HepG2 (cell line): ENCODE measurements around the gene HOXB5. TPM values are rescaled to one million over a fixed set of nuclear protein-coding genes. Genes with fewer than 3 reads are reported as not detected.

Experiments used
- ATF7 ChIP-seq, 2 experiments: fragments of 450-650 bp in 1 of 2; sonication (generic) in 1 of 2; formaldehyde crosslinking in 1 of 2; IDR thresholded peaks; 2 replicates each; pipeline versions ENCODE4 v1.4.0 to v1.6.1; 2016 to 2020; ENCODE audit warnings: antibody characterized with exemption in 1 of 2, mild to moderate bottlenecking in 1 of 2, missing genetic modification reagents in 1 of 2
- DR1 ChIP-seq: sonication (generic); formaldehyde crosslinking; IDR thresholded peaks from 2 replicates; pipeline ENCODE4 v1.8.0; 2021; ENCODE audit warnings: mild to moderate bottlenecking, missing genetic modification reagents, inconsistent platforms
- EP300 ChIP-seq, 3 experiments: sonication (generic) in 1 of 3; formaldehyde crosslinking in 1 of 3; IDR thresholded peaks; 2 replicates each; pipeline versions ENCODE4 v1.5.1 to v1.6.1; 2011 to 2020; ENCODE audit warnings: low read depth in 2 of 3, low read length in 2 of 3, borderline replicate concordance in 1 of 3, improper control_type of control experiment in 1 of 3, mild to moderate bottlenecking in 1 of 3, missing genetic modification reagents in 1 of 3, moderate library complexity in 1 of 3
- MXI1 ChIP-seq: IDR thresholded peaks from 3 replicates; pipeline ENCODE4 v1.6.1; 2012; ENCODE audit warnings: low read depth, low read length, inconsistent platforms, borderline replicate concordance
- RXRB ChIP-seq: IDR thresholded peaks from 2 replicates; pipeline ENCODE4 v1.6.1; 2016; ENCODE audit warnings: borderline replicate concordance, missing genetic modification reagents, missing compliant biosample characterization
- SIX1 ChIP-seq: sonication (generic); formaldehyde crosslinking; IDR thresholded peaks from 2 replicates; pipeline ENCODE4 v1.4.0; 2020; ENCODE audit warnings: missing genetic modification reagents, borderline replicate concordance
- WIZ ChIP-seq: sonication (generic); formaldehyde crosslinking; IDR thresholded peaks from 2 replicates; pipeline ENCODE4 v1.5.1; 2020; ENCODE audit warnings: mild to moderate bottlenecking, missing genetic modification reagents
- ZBTB3 ChIP-seq: sonication (generic); formaldehyde crosslinking; IDR thresholded peaks from 2 replicates; pipeline ENCODE4 v1.4.0; 2020; ENCODE audit warnings: low read depth, mild to moderate bottlenecking, moderate library complexity, missing genetic modification reagents, borderline replicate concordance
- ZFP62 ChIP-seq: sonication (generic); formaldehyde crosslinking; IDR thresholded peaks from 2 replicates; pipeline ENCODE4 v1.4.0; 2020; ENCODE audit warnings: missing genetic modification reagents
- ZNF292 ChIP-seq: sonication (generic); formaldehyde crosslinking; IDR thresholded peaks from 2 replicates; pipeline ENCODE4 v1.8.1; 2022; ENCODE audit warnings: mild to moderate bottlenecking, low read depth, missing genetic modification reagents, borderline replicate concordance
- ZNF510 ChIP-seq: sonication (generic); formaldehyde crosslinking; IDR thresholded peaks from 2 replicates; pipeline ENCODE4 v1.4.0; 2020; ENCODE audit warnings: low read depth, mild to moderate bottlenecking, missing genetic modification reagents
- ZNF562 ChIP-seq: sonication (generic); formaldehyde crosslinking; IDR thresholded peaks from 2 replicates; pipeline ENCODE4 v1.8.0; 2022; ENCODE audit warnings: missing genetic modification reagents, borderline replicate concordance
- ZNF605 ChIP-seq: sonication (generic); formaldehyde crosslinking; IDR thresholded peaks from 2 replicates; pipeline ENCODE4 v1.8.0; 2022; ENCODE audit warnings: mild to moderate bottlenecking, missing genetic modification reagents
- polyA plus RNA-seq, 8 experiments: library from polyadenylated mRNA; depleted of rRNA in 3 of 8; stranded (reverse) in 7 of 8; unstranded in 1 of 8; fragments of >200 nt; fragmentation: Illumina TruSeq in 4 of 8; extraction: Trizol in 4 of 8; gene quantifications; 2 replicates each; pipeline versions ENCODE4 v1.2.1 to v1.2.3, GENCODE V29; 2011 to 2016; ENCODE audit warnings: low read depth in 4 of 8, missing spikeins in 1 of 8, mixed read lengths in 1 of 8; ENCODE audit not compliant: insufficient read depth in 1 of 8
- total RNA-seq, 5 experiments: library from RNA; depleted of rRNA; stranded (reverse); fragments of >200 nt; fragmentation: Illumina TruSeq; extraction: Trizol; gene quantifications; 2 replicates each; pipeline ENCODE4 v1.2.3, GENCODE V29; 2016; ENCODE audit warnings: low read depth in 1 of 5
- TF ChIP-seq, protein P1 (sequence below): sonication (generic); formaldehyde crosslinking; IDR thresholded peaks from 2 replicates; pipeline ENCODE4 v1.5.0; 2020; ENCODE audit warnings: missing genetic modification reagents
- TF ChIP-seq, protein P2 (sequence below): sonication (generic); formaldehyde crosslinking; IDR thresholded peaks from 2 replicates; pipeline ENCODE4 v1.4.0; 2020; ENCODE audit warnings: missing genetic modification reagents
- TF ChIP-seq, protein P3 (sequence below): sonication (generic); formaldehyde crosslinking; IDR thresholded peaks from 2 replicates; pipeline ENCODE4 v1.4.0; 2020; ENCODE audit warnings: missing genetic modification reagents
- TF ChIP-seq, protein P4 (sequence below): IDR thresholded peaks from 2 replicates; pipeline ENCODE4 v1.6.1; 2018; ENCODE audit warnings: missing genetic modification reagents

Gene HOXB5
- total and polyA plus RNA-seq, 2 of the 13 experiments (the other 11 are each of a cell fraction or from before 2014, with no cell fraction given), result not detected

DNA sequence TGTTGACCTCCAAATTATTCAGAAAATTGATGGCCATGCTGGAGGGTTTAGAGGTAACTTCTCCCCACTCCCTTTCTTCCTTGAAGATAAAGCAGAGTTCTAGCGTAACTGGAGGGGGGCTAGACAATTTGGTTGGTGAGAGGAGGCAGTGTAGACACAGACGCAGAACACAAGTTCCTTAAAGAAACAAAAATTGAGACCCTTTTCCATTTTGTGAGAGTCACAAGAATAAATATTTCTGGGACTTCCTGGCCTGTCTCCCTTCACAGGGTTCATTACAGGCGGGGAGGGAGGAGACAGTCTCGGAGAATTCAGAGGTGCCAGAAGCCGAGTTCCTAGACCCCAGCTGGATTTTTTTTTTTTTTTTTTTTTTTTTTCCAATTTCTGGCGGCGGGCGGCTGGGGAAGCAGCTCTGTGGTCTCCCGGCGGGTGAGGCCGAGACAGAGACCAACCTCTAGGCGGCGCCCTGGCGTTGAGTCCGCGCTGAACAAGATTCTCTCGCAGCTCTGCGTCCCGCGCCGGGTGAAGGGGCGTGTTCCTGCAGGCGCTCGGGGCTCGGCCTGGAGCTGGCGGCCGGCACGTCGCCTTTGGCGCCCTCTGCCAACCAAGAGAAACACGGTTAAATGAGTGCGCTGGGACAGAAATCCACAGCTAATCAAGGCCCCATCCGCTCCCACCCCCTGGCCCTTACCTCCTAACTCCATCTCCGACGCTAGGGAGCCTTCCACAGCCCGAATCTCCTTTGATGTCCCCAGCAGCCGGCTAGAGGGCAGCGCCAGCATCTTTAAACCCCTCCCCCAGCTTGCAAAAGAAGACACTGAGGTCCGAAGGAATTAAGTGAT is 42.8 kb upstream of the HOXB5 start (continued):
- TF ChIP-seq, protein P1, sequence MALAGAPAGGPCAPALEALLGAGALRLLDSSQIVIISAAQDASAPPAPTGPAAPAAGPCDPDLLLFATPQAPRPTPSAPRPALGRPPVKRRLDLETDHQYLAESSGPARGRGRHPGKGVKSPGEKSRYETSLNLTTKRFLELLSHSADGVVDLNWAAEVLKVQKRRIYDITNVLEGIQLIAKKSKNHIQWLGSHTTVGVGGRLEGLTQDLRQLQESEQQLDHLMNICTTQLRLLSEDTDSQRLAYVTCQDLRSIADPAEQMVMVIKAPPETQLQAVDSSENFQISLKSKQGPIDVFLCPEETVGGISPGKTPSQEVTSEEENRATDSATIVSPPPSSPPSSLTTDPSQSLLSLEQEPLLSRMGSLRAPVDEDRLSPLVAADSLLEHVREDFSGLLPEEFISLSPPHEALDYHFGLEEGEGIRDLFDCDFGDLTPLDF (CRISPR knock-in tag), result peak; percentile 40; the same call in 1 of the 2 replicates
- TF ChIP-seq SIX1 (CRISPR knock-in tag) (no peak), ZFP62 (0 out of 2 replicates have a peak, but pooled peaks have one; percentile 28), ZNF292 (CRISPR knock-in tag) (peak; percentile 62; the same call in 1 of the 2 replicates), WIZ (CRISPR knock-in tag) (no peak), MXI1 (no peak), ZNF605 (peak; percentile 66; the same call in 1 of the 2 replicates), ZNF510 (CRISPR knock-in tag) (no peak), ZNF562 (CRISPR knock-in tag) (no peak), RXRB (CRISPR knock-in tag) (0 out of 2 replicates have a peak, but pooled peaks have one; percentile 35), EP300 (IDR thresholded peaks at IDR 0.05; ENCODE audit: low read depth in 2 of 2, low read length in 2 of 2) (no peak), EP300 (CRISPR knock-in tag; IDR thresholded peaks at IDR 0.05; ENCODE audit: borderline replicate concordance) (no peak), ATF7 (IDR thresholded peaks at IDR 0.05) (no peak), ATF7 (CRISPR knock-in tag; IDR thresholded peaks at IDR 0.05) (no peak), ZBTB3 (CRISPR knock-in tag) (no peak), DR1 (CRISPR knock-in tag) (peak; percentile 60; the same call in 1 of the 2 replicates)
- TF ChIP-seq, protein P2, sequence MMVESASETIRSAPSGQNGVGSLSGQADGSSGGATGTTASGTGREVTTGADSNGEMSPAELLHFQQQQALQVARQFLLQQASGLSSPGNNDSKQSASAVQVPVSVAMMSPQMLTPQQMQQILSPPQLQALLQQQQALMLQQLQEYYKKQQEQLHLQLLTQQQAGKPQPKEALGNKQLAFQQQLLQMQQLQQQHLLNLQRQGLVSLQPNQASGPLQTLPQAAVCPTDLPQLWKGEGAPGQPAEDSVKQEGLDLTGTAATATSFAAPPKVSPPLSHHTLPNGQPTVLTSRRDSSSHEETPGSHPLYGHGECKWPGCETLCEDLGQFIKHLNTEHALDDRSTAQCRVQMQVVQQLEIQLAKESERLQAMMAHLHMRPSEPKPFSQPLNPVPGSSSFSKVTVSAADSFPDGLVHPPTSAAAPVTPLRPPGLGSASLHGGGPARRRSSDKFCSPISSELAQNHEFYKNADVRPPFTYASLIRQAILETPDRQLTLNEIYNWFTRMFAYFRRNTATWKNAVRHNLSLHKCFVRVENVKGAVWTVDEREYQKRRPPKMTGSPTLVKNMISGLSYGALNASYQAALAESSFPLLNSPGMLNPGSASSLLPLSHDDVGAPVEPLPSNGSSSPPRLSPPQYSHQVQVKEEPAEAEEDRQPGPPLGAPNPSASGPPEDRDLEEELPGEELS, result no peak
- TF ChIP-seq, protein P3, sequence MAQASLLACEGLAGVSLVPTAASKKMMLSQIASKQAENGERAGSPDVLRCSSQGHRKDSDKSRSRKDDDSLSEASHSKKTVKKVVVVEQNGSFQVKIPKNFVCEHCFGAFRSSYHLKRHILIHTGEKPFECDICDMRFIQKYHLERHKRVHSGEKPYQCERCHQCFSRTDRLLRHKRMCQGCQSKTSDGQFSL (CRISPR knock-in tag), result peak; percentile 63; the same call in 1 of the 2 replicates
- TF ChIP-seq, protein P4, sequence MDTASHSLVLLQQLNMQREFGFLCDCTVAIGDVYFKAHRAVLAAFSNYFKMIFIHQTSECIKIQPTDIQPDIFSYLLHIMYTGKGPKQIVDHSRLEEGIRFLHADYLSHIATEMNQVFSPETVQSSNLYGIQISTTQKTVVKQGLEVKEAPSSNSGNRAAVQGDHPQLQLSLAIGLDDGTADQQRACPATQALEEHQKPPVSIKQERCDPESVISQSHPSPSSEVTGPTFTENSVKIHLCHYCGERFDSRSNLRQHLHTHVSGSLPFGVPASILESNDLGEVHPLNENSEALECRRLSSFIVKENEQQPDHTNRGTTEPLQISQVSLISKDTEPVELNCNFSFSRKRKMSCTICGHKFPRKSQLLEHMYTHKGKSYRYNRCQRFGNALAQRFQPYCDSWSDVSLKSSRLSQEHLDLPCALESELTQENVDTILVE, result 0 out of 2 replicates have a peak, but pooled peaks have one; percentile 38
